Astrocyte of the cerebellum (primary cell): ENCODE results near the gene TMEM91.

ENCODE experiments used
- DNase-seq: peaks from one replicate; pipeline ENCODE4 v3.0.0-alpha.2; 2011; ENCODE audit warnings: low read depth
- H3K4me3 ChIP-seq: 2 replicates; pipeline ENCODE4 v1.5.1; 2011; ENCODE audit warnings: mild to moderate bottlenecking, low read depth, low read length, moderate library complexity
- CTCF ChIP-seq: IDR thresholded peaks from 2 replicates; pipeline ENCODE4 v1.5.1; 2012; ENCODE audit warnings: low read length, low read depth, moderate library complexity, mild to moderate bottlenecking; ENCODE audit errors: missing control alignments
- in situ Hi-C: cut with HindIII; loops from 2 replicates; pipeline ENCODE4 v1.10.0; 2017; ENCODE audit warnings: low sequenced_read_pairs

Gene TMEM91

GRCh38 chr19:41421973-41422372 is 45.6 kb downstream of the TMEM91 start:
- DNase-seq, result no peak
- in situ Hi-C loops, result no loop called here
- no peak overlapping the region for H3K4me3 ChIP-seq
- no peak for TF ChIP-seq CTCF

DNA sequence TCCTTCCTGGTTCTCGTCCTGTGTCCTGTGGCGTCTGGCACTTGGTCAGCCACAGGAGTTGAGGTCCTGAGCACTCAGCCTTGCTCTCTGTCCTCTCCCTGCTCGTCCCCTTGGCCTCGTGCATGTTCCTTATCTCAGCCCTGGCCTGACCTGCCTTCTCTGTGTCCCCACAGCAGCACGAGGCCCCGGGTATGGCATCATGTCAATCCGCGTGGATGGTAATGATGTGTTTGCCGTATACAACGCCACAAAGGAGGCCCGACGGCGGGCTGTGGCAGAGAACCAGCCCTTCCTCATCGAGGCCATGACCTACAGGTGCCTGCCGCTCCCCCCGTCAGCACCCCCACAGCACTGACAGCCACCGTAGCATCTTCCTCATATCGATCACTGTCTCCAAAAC is 46.1 kb downstream of the TMEM91 start:
- no peak for TF ChIP-seq CTCF
- in situ Hi-C loops, result no loop called here
- H3K4me3 ChIP-seq, result no peak overlapping the region
- no peak for DNase-seq

- TF ChIP-seq CTCF, result no peak
- no peak overlapping the region for H3K4me3 ChIP-seq
- in situ Hi-C loops, result no loop called here
- no peak for DNase-seq
Measured at GRCh38 chr19:41422955-41423354, 46.6 kb downstream of the TMEM91 start.

DNA sequence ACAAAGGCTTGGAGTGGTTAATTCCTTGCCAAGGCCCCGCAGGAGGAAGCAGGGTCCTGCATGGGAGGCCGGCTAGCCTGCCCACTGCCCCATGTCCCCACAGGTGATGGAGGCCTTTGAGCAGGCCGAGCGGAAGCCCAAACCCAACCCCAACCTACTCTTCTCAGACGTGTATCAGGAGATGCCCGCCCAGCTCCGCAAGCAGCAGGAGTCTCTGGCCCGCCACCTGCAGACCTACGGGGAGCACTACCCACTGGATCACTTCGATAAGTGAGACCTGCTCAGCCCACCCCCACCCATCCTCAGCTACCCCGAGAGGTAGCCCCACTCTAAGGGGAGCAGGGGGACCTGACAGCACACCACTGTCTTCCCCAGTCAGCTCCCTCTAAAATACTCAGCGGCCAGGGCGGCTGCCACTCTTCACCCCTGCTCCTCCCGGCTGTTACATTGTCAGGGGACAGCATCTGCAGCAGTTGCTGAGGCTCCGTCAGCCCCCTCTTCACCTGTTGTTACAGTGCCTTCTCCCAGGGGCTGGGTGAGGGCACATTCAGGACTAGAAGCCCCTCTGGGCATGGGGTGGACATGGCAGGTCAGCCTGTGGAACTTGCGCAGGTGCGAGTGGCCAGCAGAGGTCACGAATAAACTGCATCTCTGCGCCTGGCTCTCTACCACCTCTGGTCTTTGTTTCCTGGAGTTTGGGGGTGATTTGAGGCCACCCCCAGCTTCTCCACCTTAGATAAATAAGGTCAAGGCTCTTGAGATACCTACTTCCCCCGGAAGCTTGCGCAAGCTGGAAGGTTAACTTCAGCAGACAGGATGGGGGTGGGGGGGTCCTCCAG is 48.2 kb downstream of the TMEM91 start:
- DNase-seq, result no peak
- no peak overlapping the region for H3K4me3 ChIP-seq
- TF ChIP-seq CTCF, result no peak
- in situ Hi-C loops, result no loop called here

DNA sequence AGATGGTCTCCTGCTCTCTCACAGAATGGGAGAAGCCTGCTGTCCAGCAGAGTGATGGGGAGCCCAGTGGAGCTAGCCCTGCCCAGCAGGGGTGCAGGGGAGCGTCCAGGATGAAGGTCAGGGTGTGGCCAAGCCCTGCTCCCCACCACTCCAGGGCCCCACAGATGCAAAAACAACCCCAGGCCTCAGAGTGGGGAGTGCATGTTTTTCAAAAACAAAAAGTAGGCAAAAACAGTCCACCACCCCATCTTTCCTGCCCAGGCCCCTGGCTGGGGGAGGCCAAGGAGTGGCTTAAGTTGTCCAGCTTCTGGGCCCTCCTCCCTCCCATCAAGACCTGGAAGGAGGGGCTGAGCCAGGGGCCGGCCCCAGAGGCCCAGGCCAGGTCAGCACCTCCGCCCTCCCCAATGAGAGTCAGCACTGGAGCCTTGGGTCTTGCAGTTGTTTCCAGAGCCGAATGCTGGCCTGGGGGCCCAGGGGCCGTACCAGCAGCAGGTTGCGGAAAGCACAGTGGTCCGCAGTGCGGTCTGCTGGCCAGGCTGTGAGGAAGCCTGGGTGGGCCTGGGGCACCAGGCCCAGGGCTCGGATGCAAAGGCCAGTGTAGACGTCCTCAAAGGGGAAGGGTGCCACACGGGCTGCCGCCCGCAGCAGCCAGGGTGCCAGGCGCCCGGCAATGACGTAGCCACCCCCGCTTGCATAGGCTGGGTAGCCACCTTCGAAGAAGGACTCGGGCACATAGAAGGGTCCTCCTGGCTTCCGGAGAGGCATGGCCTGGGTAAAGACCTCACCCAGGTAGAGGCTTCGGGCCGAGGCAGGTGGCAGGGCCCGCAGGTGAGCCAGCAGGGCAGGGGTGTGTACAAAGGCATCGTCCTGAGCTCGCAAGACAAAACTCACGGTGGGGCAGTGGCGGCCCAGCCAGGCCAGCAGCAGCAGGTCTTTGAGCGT is 49.1 kb downstream of the TMEM91 start:
- DNase-seq, result no peak
- no peak for TF ChIP-seq CTCF
- in situ Hi-C loops, result no loop called here
- no peak overlapping the region for H3K4me3 ChIP-seq

- no peak for DNase-seq
- no peak overlapping the region for H3K4me3 ChIP-seq
- in situ Hi-C loops, result no loop called here
- TF ChIP-seq CTCF, result no peak
Measured at GRCh38 chr19:41426116-41426841, 49.9 kb downstream of the TMEM91 start.
